GM18907 (cell line): ENCODE data around the gene ACOT13.
"Not testable (repeated sequence)": the region's sequence is repeated elsewhere in the genome, so short reads cannot be mapped to it uniquely, and the experiment has no call there.

ENCODE experiments used
- ATAC-seq: cut with Tn5 transposase; IDR thresholded peaks from one replicate; pipeline ENCODE4 v1.9.1; 2021; ENCODE audit warnings: mild to moderate bottlenecking, moderate library complexity; ENCODE audit not compliant: unreplicated experiment

Gene ACOT13

GRCh38 chr6:24666641-24667377 lies at the start of gene ACOT13, which contains the start of gene TDP2:
TSS of gene ACOT13 (plus strand) at chr6:24667077. CDS start at chr6:24667264, 187 bp downstream.
TSS of gene TDP2 (minus strand) at chr6:24666899. CDS start at chr6:24666862, 37 bp downstream.
- ATAC-seq, result peak; percentile 96

GRCh38 chr6:24619661-24620060 lies 47.2 kb upstream of the ACOT13 start:
- no peak for ATAC-seq

GRCh38 chr6:24620637-24621036 lies 46.2 kb upstream of the ACOT13 start:
- no peak for ATAC-seq

- ATAC-seq, result no peak
Observed at GRCh38 chr6:24621626-24622289, 45.1 kb upstream of the ACOT13 start.

- ATAC-seq, result no peak
Observed at GRCh38 chr6:24630856-24631505, 35.9 kb upstream of the ACOT13 start.

- no peak for ATAC-seq
Observed at GRCh38 chr6:24631671-24632070, 35.2 kb upstream of the ACOT13 start.

GRCh38 chr6:24632573-24632972 lies 34.3 kb upstream of the ACOT13 start:
- ATAC-seq, result no peak

GRCh38 chr6:24636681-24637080 lies 30.2 kb upstream of the ACOT13 start:
- ATAC-seq, result no peak

GRCh38 chr6:24640166-24640565 lies 26.7 kb upstream of the ACOT13 start:
- no peak for ATAC-seq

- ATAC-seq, result not testable (repeated sequence)
Observed at GRCh38 chr6:24640631-24641030, 26.2 kb upstream of the ACOT13 start.

GRCh38 chr6:24642061-24642460 lies 24.8 kb upstream of the ACOT13 start:
- no peak for ATAC-seq

- no peak for ATAC-seq
Observed at GRCh38 chr6:24643920-24644319, 23.0 kb upstream of the ACOT13 start.

- ATAC-seq, result no peak
Observed at GRCh38 chr6:24644377-24644776, 22.5 kb upstream of the ACOT13 start.

- no peak for ATAC-seq
Observed at GRCh38 chr6:24646771-24647170, 20.1 kb upstream of the ACOT13 start.

GRCh38 chr6:24648276-24648675 lies 18.6 kb upstream of the ACOT13 start:
- no peak for ATAC-seq

GRCh38 chr6:24649691-24650090 lies 17.2 kb upstream of the ACOT13 start:
- ATAC-seq, result no peak

- no peak for ATAC-seq
Observed at GRCh38 chr6:24650365-24650764, 16.5 kb upstream of the ACOT13 start.

- no peak for ATAC-seq
Observed at GRCh38 chr6:24655215-24655614, 11.7 kb upstream of the ACOT13 start.

- no peak for ATAC-seq
Observed at GRCh38 chr6:24658573-24659560, 8.0 kb upstream of the ACOT13 start.

- no peak for ATAC-seq
Observed at GRCh38 chr6:24659561-24659960, 7.3 kb upstream of the ACOT13 start.

GRCh38 chr6:24660105-24660504 lies 6.8 kb upstream of the ACOT13 start:
- ATAC-seq, result no peak
